Astrocyte of the cerebellum (primary cell): ENCODE results near the gene CGNL1.
A peak's percentile ranks its signal among the peaks of the same experiment; 100 is the strongest.

Experiments used
- DNase-seq: peaks from one replicate; pipeline ENCODE4 v3.0.0-alpha.2; 2011; ENCODE audit warnings: low read depth
- H3K4me3 ChIP-seq: 2 replicates; pipeline ENCODE4 v1.5.1; 2011; ENCODE audit warnings: mild to moderate bottlenecking, low read depth, low read length, moderate library complexity
- in situ Hi-C: cut with HindIII; loops from 2 replicates; pipeline ENCODE4 v1.10.0; 2017; ENCODE audit warnings: low sequenced_read_pairs
- TF ChIP-seq, protein P1 (sequence below): IDR thresholded peaks from 2 replicates; pipeline ENCODE4 v1.5.1; 2012; ENCODE audit warnings: low read length, low read depth, moderate library complexity, mild to moderate bottlenecking; ENCODE audit errors: missing control alignments

CGNL1 gene

DNA sequence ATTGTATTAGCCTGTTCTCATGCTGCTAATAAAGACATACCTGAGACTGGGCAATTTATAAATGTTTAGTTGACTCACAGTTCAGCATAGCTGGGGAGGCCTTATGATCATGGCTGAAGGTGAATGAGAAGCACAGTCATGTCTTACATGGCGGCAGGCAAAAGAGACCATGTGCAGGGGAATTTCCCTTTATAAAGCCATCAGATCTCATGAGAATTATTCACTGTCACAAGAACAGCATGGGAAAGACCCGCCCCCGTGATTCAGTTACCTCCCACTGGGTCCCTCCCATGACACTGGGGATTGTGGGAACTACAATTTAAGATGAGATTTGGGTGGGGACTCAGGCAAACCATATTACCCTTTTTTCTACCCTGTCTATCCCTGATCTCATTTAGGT, 163.9 kb downstream of the CGNL1 start:
- no peak for DNase-seq
- TF ChIP-seq, protein P1, sequence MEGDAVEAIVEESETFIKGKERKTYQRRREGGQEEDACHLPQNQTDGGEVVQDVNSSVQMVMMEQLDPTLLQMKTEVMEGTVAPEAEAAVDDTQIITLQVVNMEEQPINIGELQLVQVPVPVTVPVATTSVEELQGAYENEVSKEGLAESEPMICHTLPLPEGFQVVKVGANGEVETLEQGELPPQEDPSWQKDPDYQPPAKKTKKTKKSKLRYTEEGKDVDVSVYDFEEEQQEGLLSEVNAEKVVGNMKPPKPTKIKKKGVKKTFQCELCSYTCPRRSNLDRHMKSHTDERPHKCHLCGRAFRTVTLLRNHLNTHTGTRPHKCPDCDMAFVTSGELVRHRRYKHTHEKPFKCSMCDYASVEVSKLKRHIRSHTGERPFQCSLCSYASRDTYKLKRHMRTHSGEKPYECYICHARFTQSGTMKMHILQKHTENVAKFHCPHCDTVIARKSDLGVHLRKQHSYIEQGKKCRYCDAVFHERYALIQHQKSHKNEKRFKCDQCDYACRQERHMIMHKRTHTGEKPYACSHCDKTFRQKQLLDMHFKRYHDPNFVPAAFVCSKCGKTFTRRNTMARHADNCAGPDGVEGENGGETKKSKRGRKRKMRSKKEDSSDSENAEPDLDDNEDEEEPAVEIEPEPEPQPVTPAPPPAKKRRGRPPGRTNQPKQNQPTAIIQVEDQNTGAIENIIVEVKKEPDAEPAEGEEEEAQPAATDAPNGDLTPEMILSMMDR: no peak
- no peak overlapping the region for H3K4me3 ChIP-seq
- in situ Hi-C loops: no loop called here

DNA sequence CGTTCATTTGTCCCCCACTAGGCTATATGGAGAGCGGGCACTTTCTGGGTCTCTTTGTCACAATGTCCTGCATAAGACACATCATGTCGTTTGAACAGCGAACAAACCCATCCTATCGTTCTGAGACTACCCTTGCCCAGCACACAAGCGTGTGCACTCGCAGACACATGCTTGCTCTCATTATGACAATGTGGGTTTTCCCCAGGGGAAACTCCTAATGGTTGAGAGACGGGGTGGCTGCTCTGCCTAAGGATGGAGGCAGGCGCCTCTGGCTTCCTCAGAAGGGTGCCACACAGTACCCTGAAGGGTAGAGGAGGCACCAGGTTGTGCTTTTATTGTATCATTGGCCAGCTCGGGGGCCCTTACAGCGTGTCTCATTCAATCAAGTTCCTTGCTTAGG, 164.4 kb downstream of the CGNL1 start:
- in situ Hi-C loops: no loop called here
- TF ChIP-seq, protein P1: no peak
- no peak overlapping the region for H3K4me3 ChIP-seq
- no peak for DNase-seq

DNA sequence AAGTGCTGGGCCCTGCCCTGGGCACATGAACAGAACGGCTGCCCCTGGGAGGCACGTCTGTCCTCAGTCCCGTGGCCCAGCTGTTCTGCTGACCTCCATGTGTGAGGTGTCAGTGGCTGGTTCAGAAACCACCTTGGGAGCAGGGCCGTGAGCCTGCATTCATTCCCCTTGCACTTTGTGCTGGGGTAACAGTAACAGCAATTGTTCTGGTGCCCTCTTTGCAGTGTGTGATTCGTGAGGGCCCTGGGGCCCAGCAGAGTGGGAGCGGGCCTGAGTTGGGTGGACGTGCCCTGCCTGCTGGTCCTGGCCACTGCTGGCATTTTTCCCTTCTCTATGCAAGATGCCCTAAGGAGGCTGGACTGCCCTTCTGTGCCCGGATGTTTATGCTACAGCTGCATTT, 165.0 kb downstream of the CGNL1 start:
- in situ Hi-C loops: no loop called here
- no peak for DNase-seq
- TF ChIP-seq, protein P1: no peak
- H3K4me3 ChIP-seq: no peak overlapping the region

DNA sequence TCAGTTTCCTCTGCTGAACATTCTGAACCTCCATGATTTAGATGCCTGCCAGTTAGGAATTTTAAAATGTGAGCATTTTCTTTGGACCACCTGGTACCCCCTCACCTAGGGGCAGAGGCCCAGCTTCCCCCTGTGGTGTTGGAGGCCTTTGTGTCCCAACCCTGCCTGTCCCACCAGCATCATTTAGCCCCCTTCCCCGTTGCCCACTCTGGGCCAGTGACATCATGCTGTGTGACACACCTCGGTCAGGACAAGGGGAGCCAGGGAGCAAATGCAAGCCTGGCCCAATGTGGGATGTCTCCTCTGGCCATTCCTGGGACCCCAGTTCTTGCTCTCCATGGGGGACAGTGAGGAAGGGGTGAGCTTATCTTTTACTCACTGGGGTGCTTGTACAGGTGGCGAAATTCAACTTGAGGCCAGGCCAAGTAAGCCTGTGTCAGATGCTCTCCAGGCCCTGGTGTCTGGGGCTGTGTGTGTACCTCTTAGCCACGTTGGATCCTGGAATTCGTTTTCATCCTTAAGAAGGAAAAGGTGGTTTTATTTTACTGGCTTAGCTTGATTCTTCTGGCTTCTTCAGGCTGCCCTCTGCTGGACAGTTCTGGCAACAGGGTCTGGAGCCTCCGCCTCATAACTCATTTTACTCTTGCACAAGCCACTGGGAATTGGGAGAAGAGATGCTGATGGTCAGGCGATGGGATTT, 165.7 kb downstream of the CGNL1 start:
- in situ Hi-C loops: no loop called here
- H3K4me3 ChIP-seq: no peak overlapping the region
- TF ChIP-seq, protein P1: peak; percentile 95
- peak; percentile 60 for DNase-seq

DNA sequence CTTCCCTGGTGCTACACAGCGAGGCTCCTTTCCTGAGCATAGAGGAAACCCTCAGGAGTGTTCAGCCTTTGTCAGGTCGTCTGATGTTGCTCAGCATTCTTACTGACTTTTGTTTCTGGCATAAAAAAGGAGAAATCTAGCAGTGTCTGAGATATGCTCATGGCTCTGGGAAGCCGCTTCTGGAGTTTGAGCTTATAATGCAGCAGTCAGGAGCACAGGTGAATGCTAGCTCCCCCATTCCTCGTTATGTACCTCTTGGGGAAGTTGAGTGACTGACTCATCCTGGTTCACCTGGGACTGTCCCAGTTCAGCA, 166.2 kb downstream of the CGNL1 start:
- TF ChIP-seq, protein P1: no peak
- in situ Hi-C loops: no loop called here
- H3K4me3 ChIP-seq: no peak overlapping the region
- no peak for DNase-seq

DNA sequence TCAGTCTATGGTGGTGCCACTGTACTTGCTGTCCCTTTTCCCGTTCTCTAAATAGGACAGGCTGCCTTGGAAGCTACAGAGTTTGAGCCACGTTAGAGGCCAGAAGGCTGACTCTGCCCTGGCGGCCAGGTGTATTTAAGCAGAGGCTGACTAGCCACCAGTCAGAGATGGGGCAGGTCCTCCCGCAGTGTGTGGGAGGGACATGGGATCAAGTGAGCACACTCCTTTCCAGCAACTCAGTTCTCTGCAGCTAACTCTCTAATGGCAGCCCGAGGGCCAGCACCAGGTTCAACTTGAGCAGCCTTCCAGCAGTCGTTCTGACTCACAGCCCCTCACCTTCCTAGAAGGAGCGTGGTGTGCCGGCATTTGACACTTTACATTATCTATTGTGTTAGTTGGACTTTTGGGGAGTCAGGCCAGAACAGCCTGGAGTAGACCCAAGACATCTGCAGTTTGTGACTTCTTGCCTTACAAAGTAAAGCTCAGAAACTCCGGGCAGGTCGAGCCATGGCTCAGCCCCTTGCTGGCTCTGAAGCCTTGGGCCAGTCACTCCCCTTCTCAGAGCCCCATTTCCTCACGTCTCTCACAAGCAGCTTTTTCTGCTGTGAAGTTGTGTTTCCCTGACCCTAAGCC, 168.7 kb downstream of the CGNL1 start:
- TF ChIP-seq, protein P1: no peak
- H3K4me3 ChIP-seq: no peak overlapping the region
- in situ Hi-C loops: no loop called here
- no peak for DNase-seq
